NCI-H128 (cell line): ENCODE results near the gene RRAGC.
A peak's percentile ranks its signal among the peaks of the same experiment; 100 is the strongest.
"Not testable (repeated sequence)": the region's sequence is repeated elsewhere in the genome, so short reads cannot be mapped to it uniquely, and the experiment has no call there.

ENCODE experiments used
- DNase-seq: peaks from one replicate; lab custom pipeline; 2025; ENCODE audit not compliant: unreplicated experiment; lab: John Stamatoyannopoulos, UW

RRAGC gene

GRCh38 chr1:38817267-38818174 is 42.1 kb downstream of the RRAGC start:
- DNase-seq, result no peak

- peak; percentile 31 for DNase-seq
These were observed 43.5 kb downstream of the RRAGC start for GRCh38 chr1:38815903-38816627.

- no peak for DNase-seq
These were observed 44.5 kb downstream of the RRAGC start for GRCh38 chr1:38814984-38815464.

GRCh38 chr1:38814444-38814983 is 45.1 kb downstream of the RRAGC start:
- DNase-seq, result no peak

GRCh38 chr1:38812981-38813380 is 46.6 kb downstream of the RRAGC start:
- DNase-seq, result no peak

- DNase-seq, result not testable (repeated sequence)
These were observed 48.1 kb downstream of the RRAGC start for GRCh38 chr1:38811466-38811865.

GRCh38 chr1:38806090-38806489 is 53.5 kb downstream of the RRAGC start:
- no peak for DNase-seq

GRCh38 chr1:38805036-38805435 is 54.5 kb downstream of the RRAGC start:
- no peak for DNase-seq

GRCh38 chr1:38804062-38804886 is 55.3 kb downstream of the RRAGC start:
- peak; percentile 18 for DNase-seq

GRCh38 chr1:38803647-38804046 is 55.9 kb downstream of the RRAGC start:
- DNase-seq, result no peak

- DNase-seq, result no peak
These were observed 58.6 kb downstream of the RRAGC start for GRCh38 chr1:38800720-38801671.

GRCh38 chr1:38793299-38793698 is 66.3 kb downstream of the RRAGC start:
- DNase-seq, result no peak

GRCh38 chr1:38791892-38792291 is 67.7 kb downstream of the RRAGC start:
- no peak for DNase-seq

GRCh38 chr1:38791164-38791515 is 68.4 kb downstream of the RRAGC start:
- no peak for DNase-seq

- no peak for DNase-seq
These were observed 69.0 kb downstream of the RRAGC start for GRCh38 chr1:38790422-38791163.

- peak; percentile 24 for DNase-seq
These were observed 69.9 kb downstream of the RRAGC start for GRCh38 chr1:38789498-38790169.

- DNase-seq, result no peak
These were observed 70.9 kb downstream of the RRAGC start for GRCh38 chr1:38788341-38789336.
